Activated CD4-positive, alpha-beta T cell treated with anti-CD3 and anti-CD28 coated beads for 48 hours (primary cell): Measurements from ENCODE around the gene RFX6.

Experiments used
- DNase-seq: peaks from one replicate; pipeline ENCODE4 v3.0.0-alpha.2; 2020

RFX6 gene

DNA sequence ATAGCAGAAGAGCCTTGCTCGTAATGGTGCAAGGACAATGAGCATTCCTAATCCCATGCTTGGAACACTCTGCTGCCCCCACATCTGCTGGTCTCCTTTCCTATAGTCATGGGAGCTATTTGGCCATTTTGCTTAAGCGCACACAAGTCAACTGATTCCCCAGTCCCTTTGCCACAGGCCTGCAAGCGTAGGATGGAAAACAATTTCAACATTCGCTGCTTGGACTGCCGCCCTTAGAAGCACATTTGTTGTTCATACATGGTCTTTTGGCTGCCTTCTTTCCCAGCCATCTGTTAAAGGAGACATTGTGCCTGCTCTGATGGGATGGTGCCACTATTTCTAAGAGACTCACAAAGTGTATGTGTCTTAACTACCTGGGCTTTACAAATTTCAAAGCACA is 96.9 kb downstream of the RFX6 start:
- no peak for DNase-seq

- DNase-seq = no peak
These were observed 97.7 kb downstream of the RFX6 start for GRCh38 chr6:116974526-116975316.

GRCh38 chr6:116975600-116975999 is 98.6 kb downstream of the RFX6 start:
- DNase-seq = no peak

GRCh38 chr6:116979560-116979959 is 102.5 kb downstream of the RFX6 start:
- no peak for DNase-seq
